Neural progenitor cell (in vitro differentiated cells): Measurements from ENCODE around the gene DPP7. TPM values are rescaled to one million over a fixed set of nuclear protein-coding genes. Genes with fewer than 3 reads are reported as not detected.
A peak's percentile ranks its signal among the peaks of the same experiment; 100 is the strongest.

ENCODE experiments used
- DNase-seq: peaks from one replicate; pipeline ENCODE4 v3.0.0-alpha.2; 2016; ENCODE audit warnings: low spot score
- H2AFZ ChIP-seq: fragments of 200-600 bp; sonication (generic); replicated peaks from 2 replicates; pipeline ENCODE4 v1.6.1; 2016; ENCODE audit warnings: antibody characterized with exemption
- H3F3A ChIP-seq: fragments of 200-600 bp; sonication (generic); 2 replicates; pipeline ENCODE4 v1.6.1; 2016; ENCODE audit warnings: antibody characterized with exemption, low read depth
- H3K27ac ChIP-seq: fragments of 200-600 bp; sonication (generic); 2 replicates; pipeline ENCODE4 v1.5.1; 2016; ENCODE audit warnings: mild to moderate bottlenecking
- H3K27me3 ChIP-seq: fragments of 200-600 bp; sonication (generic); 2 replicates; pipeline ENCODE4 v1.6.1; 2016; ENCODE audit warnings: mild to moderate bottlenecking, moderate library complexity
- H3K36me3 ChIP-seq: fragments of 200-600 bp; sonication (generic); 2 replicates; pipeline ENCODE4 v1.5.1; 2016
- H3K4me1 ChIP-seq: fragments of 200-600 bp; sonication (generic); 2 replicates; pipeline ENCODE4 v1.6.1; 2016; ENCODE audit warnings: mixed run types
- H3K4me2 ChIP-seq: fragments of 200-600 bp; sonication (generic); 2 replicates; pipeline ENCODE4 v1.6.1; 2016
- H3K4me3 ChIP-seq: fragments of 200-600 bp; sonication (generic); 2 replicates; pipeline ENCODE4 v1.5.1; 2016
- H3K79me2 ChIP-seq: fragments of 200-600 bp; sonication (generic); 2 replicates; pipeline ENCODE4 v1.6.1; 2016; ENCODE audit warnings: low read depth
- H3K9ac ChIP-seq: fragments of 200-600 bp; sonication (generic); 2 replicates; pipeline ENCODE4 v1.6.1; 2016
- H3K9me3 ChIP-seq: fragments of 200-600 bp; sonication (generic); 2 replicates; pipeline ENCODE4 v1.5.1; 2016; ENCODE audit warnings: low read depth
- H4K20me1 ChIP-seq: fragments of 200-600 bp; sonication (generic); 2 replicates; pipeline ENCODE4 v1.6.1; 2016; ENCODE audit warnings: low read depth
- H3K27ac Mint-ChIP-seq: 3 replicates; pipeline ENCODE4 v1.8.0; 2021; ENCODE audit warnings: mixed read lengths
- H3K27me3 Mint-ChIP-seq: 2 replicates; pipeline ENCODE4 v1.8.0; 2022; ENCODE audit warnings: low read depth, mild to moderate bottlenecking, inconsistent platforms, moderate library complexity, mixed read lengths; ENCODE audit not compliant: insufficient read depth
- H3K36me3 Mint-ChIP-seq: 3 replicates; pipeline ENCODE4 v1.8.0; 2021; ENCODE audit warnings: mixed read lengths
- H3K4me1 Mint-ChIP-seq: 3 replicates; pipeline ENCODE4 v1.8.0; 2021; ENCODE audit warnings: mixed read lengths
- H3K4me3 Mint-ChIP-seq: 3 replicates; pipeline ENCODE4 v1.8.0; 2021; ENCODE audit warnings: mild to moderate bottlenecking, moderate library complexity, mixed read lengths
- H3K9me3 Mint-ChIP-seq: 3 replicates; pipeline ENCODE4 v1.8.0; 2020; ENCODE audit warnings: mixed read lengths
- CTCF ChIP-seq: fragments of 200-600 bp; sonication (generic); IDR thresholded peaks from 2 replicates; pipeline ENCODE4 v1.5.1; 2017; ENCODE audit warnings: antibody characterized with exemption, mild to moderate bottlenecking
- EZH2 ChIP-seq: fragments of 200-600 bp; sonication (generic); IDR thresholded peaks from 2 replicates; pipeline ENCODE4 v1.6.1; 2017; ENCODE audit warnings: antibody characterized with exemption, mild to moderate bottlenecking, moderate library complexity
- EZH2phosphoT487 ChIP-seq: fragments of 200-600 bp; sonication (generic); IDR thresholded peaks from 2 replicates; pipeline ENCODE4 v1.6.1; 2017; ENCODE audit warnings: antibody characterized with exemption
- total RNA-seq: library from RNA; depleted of rRNA; stranded (reverse); fragments of >200 nt; gene quantifications from 2 replicates; pipeline ENCODE4 v1.2.3, GENCODE V29; 2015; ENCODE audit warnings: low replicate concordance

DPP7 gene
- total RNA-seq, 1 donor from 2014 or later: 2.6 TPM

GRCh38 chr9:137148242-137148641 lies 33.7 kb upstream of the DPP7 start:
- Histone ChIP-seq H3F3A (peaks cover 20% of the 10 kb centered on the region), H3K9me3 (no peaks in the 10 kb centered on the region), H3K9ac (no peak overlapping the region), H4K20me1 (no peaks in the 10 kb centered on the region), H3K79me2 (no peaks in the 10 kb centered on the region), H3K4me3 (no peak overlapping the region), H2AFZ (no peak overlapping the region), H3K4me1 (no peaks in the 10 kb centered on the region), H3K4me2 (no peak overlapping the region), H3K36me3 (no peaks in the 10 kb centered on the region), H3K27me3 (peaks cover 82% of the 10 kb centered on the region), H3K27ac (no peak overlapping the region)
- TF ChIP-seq EZH2 (no peak), CTCF (no peak), EZH2phosphoT487 (no peak)
- Mint-ChIP-seq H3K27me3 (peaks cover 31% of the 10 kb centered on the region), H3K27ac (no peak overlapping the region), H3K9me3 (peaks cover 3% of the 10 kb centered on the region), H3K4me3 (no peak overlapping the region), H3K36me3 (no peaks in the 10 kb centered on the region), H3K4me1 (no peaks in the 10 kb centered on the region)
- DNase-seq: no peak

- no peak for DNase-seq
- H3K4me3 Mint-ChIP-seq: no peak overlapping the region
- no peaks in the 10 kb centered on the region for H3K4me1 Mint-ChIP-seq
- Histone ChIP-seq H3K36me3 (no peaks in the 10 kb centered on the region), H3K4me2 (no peak overlapping the region), H3K9ac (no peak overlapping the region), H3K27me3 (peaks cover 86% of the 10 kb centered on the region), H3K4me1 (no peaks in the 10 kb centered on the region), H4K20me1 (no peaks in the 10 kb centered on the region), H3K27ac (no peak overlapping the region), H2AFZ (no peak overlapping the region), H3K79me2 (no peaks in the 10 kb centered on the region), H3K4me3 (no peak overlapping the region), H3K9me3 (no peaks in the 10 kb centered on the region), H3F3A (peaks cover 15% of the 10 kb centered on the region)
- no peaks in the 10 kb centered on the region for H3K36me3 Mint-ChIP-seq
- TF ChIP-seq EZH2 (no peak), EZH2phosphoT487 (no peak), CTCF (no peak)
- H3K27me3 Mint-ChIP-seq: peaks cover 33% of the 10 kb centered on the region
- no peak overlapping the region for H3K27ac Mint-ChIP-seq
- H3K9me3 Mint-ChIP-seq: peaks cover 3% of the 10 kb centered on the region
Measured at GRCh38 chr9:137147793-137148160, 33.2 kb upstream of the DPP7 start.

GRCh38 chr9:137147091-137147792 lies 32.7 kb upstream of the DPP7 start:
- Mint-ChIP-seq H3K36me3 (no peaks in the 10 kb centered on the region), H3K4me1 (no peaks in the 10 kb centered on the region), H3K27me3 (peaks cover 35% of the 10 kb centered on the region), H3K4me3 (peak overlapping the region; percentile 61), H3K9me3 (peaks cover 3% of the 10 kb centered on the region), H3K27ac (peak overlapping the region; percentile 39)
- peaks cover 89% of the 10 kb centered on the region for H3K27me3 ChIP-seq
- no peak overlapping the region for H2AFZ ChIP-seq
- H3K9me3 ChIP-seq: no peaks in the 10 kb centered on the region
- no peak for TF ChIP-seq EZH2
- TF ChIP-seq EZH2phosphoT487: no peak
- TF ChIP-seq CTCF: no peak
- H3F3A ChIP-seq: peaks cover 10% of the 10 kb centered on the region
- no peak overlapping the region for H3K4me2 ChIP-seq
- H3K27ac ChIP-seq: no peak overlapping the region
- H3K4me1 ChIP-seq: no peaks in the 10 kb centered on the region
- DNase-seq: no peak
- H3K4me3 ChIP-seq: no peak overlapping the region
- no peaks in the 10 kb centered on the region for H3K79me2 ChIP-seq
- H4K20me1 ChIP-seq: no peaks in the 10 kb centered on the region
- H3K36me3 ChIP-seq: no peaks in the 10 kb centered on the region
- H3K9ac ChIP-seq: no peak overlapping the region
